H7 (cell line): ENCODE results near the gene HSPH1. TPM values are rescaled to one million over a fixed set of nuclear protein-coding genes. Genes with fewer than 3 reads are reported as not detected.
"Not testable (repeated sequence)": the region's sequence is repeated elsewhere in the genome, so short reads cannot be mapped to it uniquely, and the experiment has no call there.

ENCODE experiments used
- DNase-seq: peaks from one replicate; pipeline ENCODE4 v3.0.0; 2012
- H3K27me3 ChIP-seq: 2 replicates; pipeline ENCODE4 v1.6.0; 2011; ENCODE audit warnings: mild to moderate bottlenecking, low read length; ENCODE audit not compliant: control insufficient read depth, insufficient read depth
- H3K36me3 ChIP-seq: replicated peaks from 2 replicates; pipeline ENCODE4 v1.5.1; 2011; ENCODE audit warnings: low read length; ENCODE audit not compliant: control insufficient read depth, insufficient read depth
- H3K4me3 ChIP-seq: 2 replicates; pipeline ENCODE4 v1.5.1; 2011; ENCODE audit warnings: low read depth, mild to moderate bottlenecking, control low read depth, low read length, moderate library complexity; ENCODE audit not compliant: insufficient read depth
- total RNA-seq: library from RNA; depleted of rRNA; stranded (reverse); fragments of >200 nt; shearing (Covaris generic); gene quantifications from 2 replicates; pipeline ENCODE4 v1.2.3, GENCODE V29; 2014

Gene HSPH1
- total RNA-seq, 1 experiment from 2014 or later: 37.3 TPM

DNA sequence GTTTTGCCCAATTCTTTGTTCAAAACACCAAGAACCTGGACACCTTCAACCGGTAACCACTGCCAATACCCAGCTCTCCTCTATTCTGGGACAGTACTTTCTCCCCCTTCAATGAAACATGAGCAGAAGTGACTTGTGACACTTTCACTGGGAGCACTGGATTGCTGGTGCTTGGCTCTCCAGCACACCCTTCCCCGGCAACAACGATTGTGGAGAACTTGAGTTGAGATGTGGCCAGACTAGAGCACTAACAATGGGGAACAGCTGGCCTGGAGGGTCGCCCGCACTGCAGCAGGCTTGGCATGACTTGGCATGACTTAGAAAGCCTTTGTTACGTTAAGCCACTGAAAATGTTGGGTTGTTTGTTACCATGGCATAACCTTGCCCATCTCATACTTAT is 30.6 kb upstream of the HSPH1 start:
- no peak overlapping the region for H3K4me3 ChIP-seq
- H3K27me3 ChIP-seq: no peaks in the 10 kb centered on the region; the same call in 1 of the 2 replicates
- H3K36me3 ChIP-seq: no peaks in the 10 kb centered on the region
- DNase-seq: no peak

DNA sequence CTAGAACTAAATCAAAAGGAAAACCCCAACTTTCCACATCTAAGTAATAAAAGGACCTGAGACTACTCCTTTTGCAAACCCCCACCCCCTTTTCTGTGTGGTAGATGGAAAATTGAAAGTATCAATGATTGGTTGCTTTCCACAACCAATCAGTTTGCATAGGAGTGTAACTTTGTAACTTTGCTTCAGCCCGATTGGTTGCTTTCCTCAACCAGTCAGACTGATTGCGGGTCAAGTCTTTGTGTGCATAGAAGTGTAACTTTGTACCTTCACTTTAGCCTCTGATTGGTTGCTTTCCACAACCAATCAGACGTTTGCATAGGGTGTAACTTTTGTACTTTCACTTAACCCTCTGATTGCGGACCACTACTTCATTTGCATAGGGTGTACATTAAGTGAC is 30.0 kb upstream of the HSPH1 start:
- no peak for DNase-seq
- H3K4me3 ChIP-seq: no peak overlapping the region
- no peaks in the 10 kb centered on the region; the same call in 1 of the 2 replicates for H3K27me3 ChIP-seq
- H3K36me3 ChIP-seq: no peaks in the 10 kb centered on the region

DNA sequence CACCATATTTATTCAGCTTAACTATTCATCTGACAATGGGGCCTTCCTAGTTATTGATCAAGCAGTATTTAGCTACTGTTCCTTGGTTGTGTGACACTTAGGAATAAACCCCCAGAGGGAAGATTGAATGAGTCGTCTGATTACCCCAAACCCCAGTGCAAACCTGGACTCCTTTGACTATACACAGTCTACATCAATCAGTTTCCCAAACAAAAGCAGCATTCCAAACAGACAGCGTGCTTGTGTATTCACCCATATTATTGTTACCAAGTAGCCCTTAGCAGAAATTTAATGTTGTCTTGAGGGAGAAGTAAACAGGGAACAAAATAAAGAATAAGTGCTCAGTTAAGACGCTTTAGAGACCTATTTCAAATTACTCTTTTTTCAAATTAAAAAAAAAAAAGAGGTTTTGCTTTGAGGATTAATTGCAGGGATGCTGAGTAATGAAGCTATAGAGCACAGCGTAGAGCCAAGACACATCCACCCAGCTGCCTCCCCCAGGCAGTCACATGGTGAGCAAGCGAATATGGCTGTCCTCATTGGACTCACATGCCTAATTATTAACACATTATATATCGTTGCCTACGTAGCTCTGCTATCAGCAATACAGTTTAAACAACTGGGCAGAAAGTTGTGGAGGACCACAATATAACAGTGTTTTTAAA is 23.4 kb upstream of the HSPH1 start:
- Histone ChIP-seq H3K27me3 (no peaks in the 10 kb centered on the region), H3K36me3 (no peaks in the 10 kb centered on the region), H3K4me3 (no peak overlapping the region)
- no peak for DNase-seq

DNA sequence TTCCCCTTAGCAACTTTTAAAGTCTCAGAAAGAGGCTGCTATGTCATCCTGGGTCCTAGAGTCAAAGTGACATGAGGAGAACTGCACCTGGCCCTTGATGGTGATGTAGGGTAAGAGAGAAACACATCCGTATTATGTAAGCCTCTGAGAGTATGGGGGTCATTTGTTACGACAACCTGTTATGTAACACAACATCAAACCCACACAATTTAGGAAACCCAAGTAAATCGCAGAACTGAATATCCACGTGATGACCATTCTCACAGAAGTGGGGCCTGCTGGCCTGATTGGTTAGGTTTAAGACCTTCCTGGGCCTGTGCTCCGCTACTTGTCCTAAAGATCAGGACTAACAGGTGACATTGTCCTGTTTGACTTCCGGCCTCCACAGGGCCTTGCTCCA is 22.7 kb upstream of the HSPH1 start:
- Histone ChIP-seq H3K27me3 (no peaks in the 10 kb centered on the region), H3K4me3 (no peak overlapping the region), H3K36me3 (no peaks in the 10 kb centered on the region)
- no peak for DNase-seq

DNA sequence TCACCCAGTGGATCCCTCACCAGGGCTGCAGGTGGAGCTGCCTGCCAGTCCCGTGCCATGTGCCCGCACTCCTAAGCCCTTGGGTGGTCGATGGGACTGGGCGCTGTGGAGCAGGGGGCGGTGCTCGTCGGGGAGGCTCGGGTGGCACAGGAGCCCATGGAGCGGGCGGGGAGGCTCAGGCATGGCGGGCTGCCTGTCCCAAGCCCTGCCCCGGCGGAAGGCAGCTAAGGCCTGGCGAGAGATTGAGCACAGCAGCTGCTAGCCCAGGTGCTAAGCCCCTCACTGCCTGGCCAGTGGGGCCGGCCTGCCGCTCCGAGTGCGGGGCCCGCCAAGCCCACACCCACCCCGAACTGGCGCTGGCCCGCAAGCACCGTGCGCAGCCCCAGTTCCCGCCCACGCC is 21.3 kb upstream of the HSPH1 start:
- H3K4me3 ChIP-seq: no peak overlapping the region
- no peaks in the 10 kb centered on the region for H3K36me3 ChIP-seq
- H3K27me3 ChIP-seq: no peaks in the 10 kb centered on the region
- no peak for DNase-seq

DNA sequence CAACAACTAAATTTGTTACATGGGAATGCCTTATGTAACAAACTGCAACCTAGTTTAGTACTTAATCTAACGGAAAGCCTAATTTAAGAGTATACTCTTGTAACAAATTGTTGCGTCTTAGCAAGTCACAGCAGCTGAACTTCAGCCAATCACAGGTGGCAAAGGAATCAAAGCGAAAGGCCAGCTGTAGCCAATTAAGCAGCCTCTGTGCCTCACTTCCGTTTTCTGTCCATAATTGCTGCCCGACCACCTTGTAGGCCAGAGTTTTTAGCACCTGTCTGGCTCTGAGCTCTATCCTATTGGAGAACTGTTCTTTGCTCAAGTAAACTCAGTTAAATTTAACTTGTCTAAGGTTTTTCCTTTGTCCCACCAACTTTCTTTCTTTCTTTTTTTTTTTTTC is 18.1 kb upstream of the HSPH1 start:
- H3K4me3 ChIP-seq: no peak overlapping the region
- H3K27me3 ChIP-seq: no peaks in the 10 kb centered on the region
- H3K36me3 ChIP-seq: no peaks in the 10 kb centered on the region
- no peak for DNase-seq

DNA sequence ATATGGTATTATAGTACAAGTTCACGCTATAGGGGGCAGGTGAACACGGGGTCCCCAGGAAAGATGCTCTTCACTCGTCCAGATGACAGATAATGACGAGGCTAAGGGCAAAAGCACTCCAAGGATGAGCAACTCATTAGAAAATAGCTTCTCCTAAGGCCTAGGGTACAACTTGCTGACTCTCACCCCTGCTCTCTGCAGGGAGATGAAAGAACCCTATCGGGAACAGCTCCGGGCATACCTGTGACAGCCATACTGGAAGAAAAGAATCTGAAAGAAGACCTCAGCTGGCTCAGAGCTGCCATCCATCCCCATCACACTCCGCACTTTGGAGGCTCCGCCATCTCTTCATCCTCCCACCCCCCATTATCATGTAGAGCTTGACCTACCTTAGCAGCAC is 17.5 kb upstream of the HSPH1 start:
- Histone ChIP-seq H3K4me3 (no peak overlapping the region), H3K36me3 (no peaks in the 10 kb centered on the region), H3K27me3 (no peaks in the 10 kb centered on the region)
- no peak for DNase-seq

DNA sequence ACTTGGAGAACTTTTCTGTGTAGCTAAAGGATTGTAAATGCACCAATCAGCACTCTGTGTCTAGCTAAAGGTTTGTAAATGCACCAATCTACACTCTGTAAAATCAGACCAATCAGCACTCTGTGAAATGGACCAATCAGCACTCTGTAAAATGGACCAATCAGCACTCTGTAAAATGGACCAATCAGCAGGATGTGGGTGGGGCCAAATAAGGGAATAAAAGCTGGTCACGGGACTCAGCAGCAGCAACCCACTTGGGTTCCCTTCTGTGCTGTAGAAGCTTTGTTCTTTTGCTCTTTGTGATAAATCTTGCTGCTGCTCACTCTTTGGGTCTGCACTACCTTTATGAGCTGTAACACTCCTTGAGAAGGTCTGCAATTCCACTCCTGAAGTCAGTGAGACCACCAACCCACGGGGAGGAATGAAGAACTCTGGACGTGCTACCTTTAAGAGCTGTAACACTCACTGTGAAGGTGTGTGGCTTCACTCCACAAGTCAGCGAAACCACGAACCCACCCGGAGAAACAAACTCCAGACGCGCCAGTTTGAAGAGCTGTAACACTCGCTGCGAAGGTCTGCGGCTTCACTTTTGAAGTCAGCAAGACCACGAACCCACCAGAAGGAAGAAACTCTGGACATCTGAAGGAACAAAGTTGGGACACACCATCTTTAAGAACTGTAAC is 16.2 kb upstream of the HSPH1 start:
- not testable (repeated sequence) for H3K27me3 ChIP-seq, H3K36me3 ChIP-seq, DNase-seq, H3K4me3 ChIP-seq

DNA sequence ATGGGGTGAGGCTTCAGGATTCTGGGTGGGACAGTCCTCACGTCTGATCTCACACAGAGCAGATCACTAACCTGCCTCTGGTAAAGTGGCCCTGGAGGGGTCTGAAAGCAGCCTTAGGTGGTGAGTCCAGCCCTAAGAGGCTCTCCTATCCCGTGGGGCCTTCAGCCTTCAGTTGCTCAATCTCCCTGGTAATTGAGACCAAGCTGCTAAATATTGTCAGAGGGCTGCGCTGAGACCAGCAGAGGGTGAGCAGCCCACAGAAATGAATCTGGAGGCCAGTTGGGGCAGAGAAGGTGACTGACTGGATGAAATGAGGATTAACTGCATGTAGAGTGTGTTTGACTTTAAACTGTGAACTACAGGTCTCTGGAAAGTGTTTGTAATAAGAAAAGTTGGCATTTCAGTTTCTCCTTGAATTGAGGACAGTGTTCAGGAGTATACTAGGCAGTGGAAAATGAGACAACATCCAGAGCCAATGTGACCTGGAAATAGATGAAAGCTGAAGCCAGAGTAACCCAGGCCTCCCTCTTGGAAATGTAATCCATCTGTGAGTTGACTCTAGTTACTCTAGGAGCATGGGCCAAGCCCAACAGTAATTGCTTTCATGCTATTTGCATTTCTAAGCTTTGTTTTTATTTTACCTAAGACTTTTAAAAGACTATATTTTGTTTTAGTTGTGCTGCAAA is 14.3 kb upstream of the HSPH1 start:
- DNase-seq: no peak
- Histone ChIP-seq H3K36me3 (no peaks in the 10 kb centered on the region), H3K27me3 (no peaks in the 10 kb centered on the region)

DNA sequence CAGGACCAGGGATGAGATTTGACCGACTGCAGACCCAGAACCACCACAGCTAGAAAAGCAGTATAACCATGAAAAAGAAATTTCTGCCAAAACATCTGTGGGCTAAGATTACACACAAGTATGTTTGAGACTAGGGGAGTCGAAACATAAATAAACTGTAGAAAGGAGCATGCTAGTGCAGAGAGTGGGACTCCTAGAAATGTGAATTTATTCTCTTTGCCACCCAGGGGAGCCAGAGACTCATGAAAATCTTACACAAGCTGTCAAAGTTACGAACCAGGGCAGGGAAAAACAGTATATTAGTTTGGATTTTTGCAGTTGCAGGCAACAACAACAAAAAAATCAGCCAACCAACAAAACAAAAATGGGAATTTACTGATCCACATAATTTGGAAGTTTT is 12.3 kb upstream of the HSPH1 start:
- DNase-seq: no peak
- no peak overlapping the region for H3K4me3 ChIP-seq
- H3K36me3 ChIP-seq: no peaks in the 10 kb centered on the region
- no peaks in the 10 kb centered on the region for H3K27me3 ChIP-seq

More for the DNA sequence above, 14.3 kb upstream of the HSPH1 start:
- H3K4me3 ChIP-seq: no peak overlapping the region

DNA sequence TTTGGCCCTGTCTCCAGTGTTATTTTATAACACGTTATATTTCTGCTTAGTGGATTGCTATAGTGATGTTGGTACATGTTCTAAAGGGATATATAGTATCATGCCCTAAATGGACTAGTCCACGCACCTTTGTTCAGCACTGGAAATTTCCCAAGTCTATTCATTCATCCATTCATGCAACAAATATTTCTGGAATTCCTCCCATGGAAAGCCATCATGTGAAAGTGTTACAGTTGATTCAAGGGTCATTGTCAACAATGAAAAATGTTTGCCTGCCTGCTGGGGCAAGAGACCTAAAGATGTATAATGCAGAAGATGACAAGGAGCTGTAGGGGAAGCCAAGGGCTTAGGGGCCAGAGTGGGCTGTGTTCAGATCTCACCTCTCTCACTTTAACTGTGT is 10.8 kb upstream of the HSPH1 start:
- Histone ChIP-seq H3K27me3 (no peaks in the 10 kb centered on the region), H3K36me3 (no peaks in the 10 kb centered on the region), H3K4me3 (no peak overlapping the region)
- DNase-seq: no peak

DNA sequence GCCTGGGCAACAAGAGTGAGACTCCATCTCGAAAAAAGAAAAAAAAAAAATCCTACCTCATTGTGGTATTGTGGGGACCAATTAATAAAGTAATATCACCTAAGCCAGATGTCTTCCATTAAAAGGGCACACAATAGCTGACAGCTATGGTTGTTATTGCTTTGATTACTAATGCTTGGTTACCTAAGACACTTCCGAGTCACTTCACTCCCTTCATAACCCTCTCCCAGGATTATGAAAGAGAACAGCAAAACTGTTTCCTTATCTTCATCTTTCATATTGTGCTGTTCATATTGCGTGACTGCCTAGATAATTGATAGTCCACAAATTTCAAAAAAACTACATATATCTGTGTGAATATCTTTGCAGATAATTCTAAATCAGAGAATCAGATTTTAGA is 10.3 kb upstream of the HSPH1 start:
- Histone ChIP-seq H3K4me3 (no peak overlapping the region), H3K36me3 (no peaks in the 10 kb centered on the region), H3K27me3 (no peaks in the 10 kb centered on the region)
- DNase-seq: no peak

DNA sequence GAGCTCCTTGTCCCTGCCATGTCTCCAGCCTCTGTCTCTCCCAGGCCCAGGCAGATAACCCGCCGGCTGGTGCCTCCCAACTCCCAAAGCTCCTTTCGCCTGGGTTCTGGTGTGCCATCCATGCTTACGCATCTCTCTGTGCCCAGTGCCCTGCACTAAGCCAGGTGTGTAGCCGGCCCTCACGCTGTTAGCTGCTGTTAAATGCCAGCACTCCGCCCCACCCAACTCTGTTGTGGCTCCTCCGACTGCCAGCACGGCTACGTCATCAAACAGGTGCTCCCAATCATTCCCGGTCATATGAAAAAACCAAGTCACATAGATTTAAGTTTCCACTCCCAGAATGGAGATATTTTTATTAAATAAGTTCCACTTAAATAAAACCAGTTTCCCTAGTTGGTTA is 7.0 kb upstream of the HSPH1 start:
- H3K36me3 ChIP-seq: no peaks in the 10 kb centered on the region

DNA sequence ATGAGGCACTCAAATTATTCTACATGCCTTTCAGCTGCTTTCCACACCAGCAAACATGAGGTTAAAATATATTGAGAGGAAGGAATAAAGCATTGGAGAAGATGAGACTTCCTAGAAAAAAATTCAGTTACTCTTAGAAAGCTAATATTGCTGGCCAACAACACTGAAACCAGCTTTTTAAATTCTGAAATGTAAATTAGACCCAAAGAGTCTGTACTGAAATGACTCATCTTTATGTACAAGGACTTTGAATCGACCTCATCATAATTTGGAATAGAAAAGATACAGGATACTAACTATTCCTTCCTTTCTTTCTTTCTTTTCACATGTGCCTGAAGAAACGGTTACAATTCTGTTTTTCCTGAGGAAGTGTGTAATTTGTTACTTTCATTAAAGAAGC is 6.5 kb upstream of the HSPH1 start:
- Histone ChIP-seq H3K4me3 (no peak overlapping the region), H3K27me3 (no peaks in the 10 kb centered on the region), H3K36me3 (no peaks in the 10 kb centered on the region)
- DNase-seq: no peak

More for the DNA sequence above, 7.0 kb upstream of the HSPH1 start:
- DNase-seq: no peak
- H3K4me3 ChIP-seq: no peak overlapping the region
- no peaks in the 10 kb centered on the region for H3K27me3 ChIP-seq

DNA sequence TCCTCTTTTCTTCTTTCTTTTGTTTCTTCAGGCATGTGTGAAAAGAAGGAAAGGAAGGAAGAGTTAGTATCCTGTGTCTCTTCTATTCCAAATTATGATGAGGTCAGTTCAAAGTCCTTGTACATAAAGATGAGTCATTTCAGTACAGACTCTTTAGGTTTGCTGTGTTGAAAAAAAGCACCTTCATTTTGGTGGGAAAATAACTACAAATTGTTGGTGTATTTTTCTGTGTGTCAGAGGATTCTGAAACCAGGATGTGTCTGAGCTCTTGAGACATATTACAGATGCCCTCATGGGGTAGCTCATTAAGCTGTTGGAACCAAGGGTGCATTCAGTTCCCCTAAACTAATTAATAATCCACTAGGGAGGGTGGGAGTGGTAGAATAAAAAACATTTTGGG is 5.8 kb upstream of the HSPH1 start:
- no peak for DNase-seq
- no peaks in the 10 kb centered on the region for H3K27me3 ChIP-seq
- no peak overlapping the region for H3K4me3 ChIP-seq
- no peaks in the 10 kb centered on the region for H3K36me3 ChIP-seq
